ENCODE data around the gene LSM3. TPM values are rescaled to one million over a fixed set of nuclear protein-coding genes. Genes with fewer than 3 reads are reported as not detected.
"Not testable (repeated sequence)": the region's sequence is repeated elsewhere in the genome, so short reads cannot be mapped to it uniquely, and the experiment has no call there.

Gene LSM3
- polyA plus RNA-seq, 4 donors, result 14.2 to 20.4 (median 17.2) TPM

- no peak for DNase-seq (ENCODE audit: low read depth in 4 of 4, low spot score in 2 of 4)
Measured at GRCh38 chr3:14214764-14215163, 36.1 kb downstream of the LSM3 start.

GRCh38 chr3:14216257-14217048 is 37.8 kb downstream of the LSM3 start:
- peak in 2 of 4 donors; percentile 65 to 76 for DNase-seq (ENCODE audit: low read depth in 4 of 4, low spot score in 2 of 4)

DNA sequence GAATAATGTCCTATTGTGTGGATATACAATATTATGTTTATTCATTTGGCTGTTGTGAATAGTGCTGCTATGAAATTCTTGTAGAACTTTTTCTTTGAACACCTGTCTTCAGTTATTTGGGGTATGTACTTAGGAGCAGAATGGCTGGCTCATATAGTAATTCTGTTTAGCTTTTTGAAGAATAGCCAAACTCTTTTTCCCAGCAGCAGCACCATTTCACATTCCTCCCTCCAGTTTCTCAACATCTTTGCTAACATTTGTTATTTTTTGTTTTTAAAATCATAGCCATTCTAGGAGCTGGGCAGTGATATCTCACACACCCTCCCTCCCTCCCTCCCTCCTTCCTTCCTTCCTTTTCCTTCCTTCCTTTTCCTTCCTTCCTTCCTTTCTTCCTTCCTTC is 39.7 kb downstream of the LSM3 start:
- DNase-seq (ENCODE audit: low read depth in 4 of 4, low spot score in 2 of 4), result no peak

- no peak for DNase-seq (ENCODE audit: low read depth in 4 of 4, low spot score in 2 of 4)
Measured at GRCh38 chr3:14220933-14221332, 42.3 kb downstream of the LSM3 start.

DNA sequence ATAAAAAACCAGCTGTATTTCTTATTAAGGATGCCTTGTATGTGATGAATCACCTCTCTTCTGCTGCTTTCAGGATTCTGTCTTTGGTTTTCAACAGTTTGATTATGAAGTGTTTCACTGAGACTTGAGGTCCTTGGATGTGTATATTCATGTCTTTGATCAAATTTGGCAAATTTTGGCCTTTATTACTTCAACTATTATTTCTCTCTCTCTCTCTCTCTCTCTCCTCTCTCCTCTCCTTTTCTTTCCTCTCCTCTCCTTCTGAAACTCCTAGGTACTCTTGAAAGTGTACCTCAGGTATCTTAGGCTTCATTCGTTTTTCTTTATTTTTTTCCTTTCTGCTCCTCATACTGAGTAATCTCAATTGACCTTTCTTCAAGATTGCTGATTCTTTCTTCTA is 43.3 kb downstream of the LSM3 start:
- no peak for DNase-seq (ENCODE audit: low read depth in 4 of 4, low spot score in 2 of 4)

GRCh38 chr3:14222457-14222856 is 43.8 kb downstream of the LSM3 start:
- no peak for DNase-seq (ENCODE audit: low read depth in 4 of 4, low spot score in 2 of 4)

- DNase-seq (ENCODE audit: low read depth in 4 of 4, low spot score in 2 of 4), result no peak
Measured at GRCh38 chr3:14222900-14223594, 44.4 kb downstream of the LSM3 start.

DNA sequence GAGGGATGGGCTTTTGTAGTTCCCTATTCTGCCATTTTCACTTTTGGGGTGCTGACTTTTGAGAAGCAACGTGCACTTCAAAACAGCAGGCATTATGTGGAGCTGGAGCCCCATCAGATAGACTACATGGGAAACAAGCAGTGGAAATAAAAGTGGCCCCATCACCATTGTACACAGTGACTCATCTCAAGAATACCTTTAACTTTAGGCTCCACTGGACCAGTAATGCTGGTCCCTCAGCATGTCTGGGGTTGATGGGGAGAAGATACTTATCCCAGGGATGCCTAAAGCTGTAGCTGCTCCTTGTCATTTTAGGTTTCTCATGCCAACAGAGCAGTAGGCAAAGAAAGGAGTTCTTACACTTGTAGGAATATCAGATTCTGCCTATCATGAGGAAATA is 45.0 kb downstream of the LSM3 start:
- DNase-seq (ENCODE audit: low read depth in 4 of 4, low spot score in 2 of 4), result no peak

DNA sequence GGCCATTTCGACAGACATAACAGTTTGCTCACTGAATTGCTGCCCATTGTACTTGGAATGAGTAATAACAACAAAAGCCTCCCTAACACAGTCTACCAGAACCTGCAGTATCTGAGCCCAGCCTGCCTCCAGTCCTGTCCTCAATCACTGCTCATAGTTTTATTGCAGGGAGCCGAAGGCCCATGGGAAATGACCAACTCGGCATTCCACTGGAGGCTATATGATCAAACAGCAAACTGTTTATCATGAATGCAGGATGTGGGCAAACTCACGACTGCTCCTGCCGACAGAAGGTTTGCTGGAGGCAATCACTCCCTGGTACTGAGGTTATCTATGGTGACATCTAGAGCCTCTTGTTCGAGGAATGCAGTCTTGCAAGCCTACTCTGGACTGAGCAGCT is 46.3 kb downstream of the LSM3 start:
- DNase-seq (ENCODE audit: low read depth in 4 of 4, low spot score in 2 of 4), result no peak

GRCh38 chr3:14225421-14225820 is 46.8 kb downstream of the LSM3 start:
- no peak for DNase-seq (ENCODE audit: low read depth in 4 of 4, low spot score in 2 of 4)

GRCh38 chr3:14226351-14226750 is 47.7 kb downstream of the LSM3 start:
- DNase-seq (ENCODE audit: low read depth in 4 of 4, low spot score in 2 of 4), result not testable (repeated sequence)

DNA sequence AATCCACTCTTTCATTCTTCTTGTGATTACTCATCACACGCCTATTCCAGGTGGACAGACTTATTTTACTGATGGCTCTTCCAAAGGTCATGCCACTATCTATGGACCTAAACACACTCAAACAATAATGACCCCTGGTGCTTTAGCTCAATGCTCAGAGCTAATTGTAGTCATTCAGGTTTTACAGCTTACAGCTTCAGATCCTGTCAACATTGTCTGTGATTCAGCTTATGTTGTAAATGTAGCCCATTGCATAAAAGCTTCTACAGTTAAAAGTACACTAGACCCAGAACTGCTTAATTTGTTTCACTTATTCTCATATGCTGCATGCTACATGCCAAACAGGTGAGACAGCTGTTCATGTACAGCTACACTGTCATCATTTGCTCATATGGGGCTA is 49.2 kb downstream of the LSM3 start:
- no peak for DNase-seq (ENCODE audit: low read depth in 4 of 4, low spot score in 2 of 4)

- DNase-seq (ENCODE audit: low read depth in 4 of 4, low spot score in 2 of 4), result no peak
Measured at GRCh38 chr3:14228681-14229470, 50.3 kb downstream of the LSM3 start.

DNA sequence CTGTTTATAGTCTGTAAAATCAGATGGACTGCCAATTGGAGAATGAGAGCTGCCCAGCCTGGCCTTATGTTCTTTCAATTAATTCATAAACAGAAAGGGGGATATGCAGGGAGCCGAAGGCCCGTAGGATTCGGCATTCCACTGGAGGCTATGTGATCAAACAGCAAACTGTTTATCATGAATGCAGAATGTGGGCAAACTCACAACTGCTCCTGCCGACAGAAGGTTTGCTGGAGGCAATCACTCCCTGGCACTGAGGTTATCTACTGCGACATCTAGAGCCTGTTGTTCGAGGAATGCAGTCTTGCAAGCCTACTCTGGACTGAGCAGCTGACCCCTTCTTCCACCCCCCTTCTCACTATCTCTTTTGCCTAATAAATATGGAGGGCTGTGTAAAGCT is 51.1 kb downstream of the LSM3 start:
- DNase-seq (ENCODE audit: low read depth in 4 of 4, low spot score in 2 of 4), result not testable (repeated sequence)

GRCh38 chr3:14230729-14231128 is 52.1 kb downstream of the LSM3 start:
- no peak for DNase-seq (ENCODE audit: low read depth in 4 of 4, low spot score in 2 of 4)

- no peak for DNase-seq (ENCODE audit: low read depth in 4 of 4, low spot score in 2 of 4)
Measured at GRCh38 chr3:14231145-14231990, 52.8 kb downstream of the LSM3 start.

DNA sequence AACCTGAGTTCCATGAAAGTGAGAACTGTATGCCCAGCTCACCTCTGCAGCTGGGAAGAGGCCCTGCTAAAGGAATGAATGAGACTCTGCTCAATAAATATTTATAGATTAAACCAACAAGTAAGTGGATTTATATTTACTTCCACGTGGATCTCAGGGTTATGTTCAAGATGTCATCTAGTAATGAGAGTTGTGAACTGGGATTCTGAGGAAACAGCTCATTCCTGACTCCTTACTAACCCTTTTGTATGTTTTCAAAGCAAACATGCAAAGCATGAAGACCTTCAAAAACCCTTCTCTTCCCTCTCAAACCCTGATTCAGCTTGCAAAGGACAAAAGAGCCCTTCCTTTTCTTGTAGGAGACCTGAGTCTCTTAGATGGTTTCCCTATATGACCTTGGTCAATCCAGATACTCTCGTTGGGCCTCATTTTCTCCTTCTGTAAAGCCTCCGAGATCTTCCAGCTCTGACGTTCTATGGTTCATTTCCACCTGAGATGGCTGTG is 53.4 kb downstream of the LSM3 start:
- DNase-seq (ENCODE audit: low read depth in 4 of 4, low spot score in 2 of 4), result no peak

- no peak for DNase-seq (ENCODE audit: low read depth in 4 of 4, low spot score in 2 of 4)
Measured at GRCh38 chr3:14234251-14235002, 55.8 kb downstream of the LSM3 start.
